ENCODE measurements around the gene TBX5.

GRCh38 chr12:114450515-114451300 lies 44.8 kb upstream of the TBX5 start:
- TF ChIP-seq CTCF (IDR thresholded peaks at IDR 0.05) (no peak), POLR2A (IDR thresholded peaks at IDR 0.05) (no peak)

Measured in thyroid gland (tissue), 4 donors.